GM08714 (cell line): ENCODE data around the gene UGT1A3.

Source experiments
- H3K4me3 ChIP-seq: fragments of 200-500 bp; sonication (Bioruptor generic); 2 replicates; pipeline ENCODE4 v1.5.1; 2014; ENCODE audit warnings: mild to moderate bottlenecking, low read length, inconsistent platforms
- ZNF274 ChIP-seq: IDR thresholded peaks from 2 replicates; pipeline ENCODE4 v1.6.1; 2012; ENCODE audit warnings: mild to moderate bottlenecking, low read depth, low read length

UGT1A3 gene

GRCh38 chr2:233728723-233729301 lies at the start of gene UGT1A3:
Gene UGT1A3 (plus strand): TSS chr2:233729042. CDS start chr2:233729127, 85 bp downstream.
- TF ChIP-seq ZNF274, result no peak
- H3K4me3 ChIP-seq, result no peak within 1 kb of the TSS

- no peak for TF ChIP-seq ZNF274
Observed at GRCh38 chr2:233679196-233679595, 49.6 kb upstream of the UGT1A3 start.

GRCh38 chr2:233680361-233681045 lies 48.3 kb upstream of the UGT1A3 start:
- no peak overlapping the region for H3K4me3 ChIP-seq
- no peak for TF ChIP-seq ZNF274

More at GRCh38 chr2:233679196-233679595, 49.6 kb upstream of the UGT1A3 start:
- no peak overlapping the region for H3K4me3 ChIP-seq

GRCh38 chr2:233681521-233682099 lies 47.2 kb upstream of the UGT1A3 start, which contains the start of gene UGT1A7:
Gene UGT1A7 (plus strand): TSS chr2:233681901. CDS start chr2:233681938, 37 bp downstream.
- TF ChIP-seq ZNF274, result no peak
- H3K4me3 ChIP-seq, result no peak within 1 kb of the TSS

GRCh38 chr2:233684640-233685039 lies 44.2 kb upstream of the UGT1A3 start:
- TF ChIP-seq ZNF274, result no peak
- no peak overlapping the region for H3K4me3 ChIP-seq

GRCh38 chr2:233686928-233687327 lies 41.9 kb upstream of the UGT1A3 start:
- no peak overlapping the region for H3K4me3 ChIP-seq
- no peak for TF ChIP-seq ZNF274

GRCh38 chr2:233688341-233688740 lies 40.5 kb upstream of the UGT1A3 start:
- TF ChIP-seq ZNF274, result no peak
- no peak overlapping the region for H3K4me3 ChIP-seq

- TF ChIP-seq ZNF274, result no peak
- no peak overlapping the region for H3K4me3 ChIP-seq
Observed at GRCh38 chr2:233689031-233689430, 39.8 kb upstream of the UGT1A3 start.

GRCh38 chr2:233689501-233689900 lies 39.3 kb upstream of the UGT1A3 start:
- H3K4me3 ChIP-seq, result no peak overlapping the region
- no peak for TF ChIP-seq ZNF274

- TF ChIP-seq ZNF274, result no peak
- H3K4me3 ChIP-seq, result no peak overlapping the region
Observed at GRCh38 chr2:233690444-233690843, 38.4 kb upstream of the UGT1A3 start.

- TF ChIP-seq ZNF274, result no peak
Observed at GRCh38 chr2:233691443-233692433, 37.1 kb upstream of the UGT1A3 start.

GRCh38 chr2:233692648-233693047 lies 36.2 kb upstream of the UGT1A3 start, which contains the start of gene UGT1A6:
Gene UGT1A6 (plus strand): TSS chr2:233692890. CDS start chr2:233693005, 115 bp downstream.
- TF ChIP-seq ZNF274, result no peak
- no peak within 1 kb of the TSS for H3K4me3 ChIP-seq

More at GRCh38 chr2:233691443-233692433, 37.1 kb upstream of the UGT1A3 start:
- H3K4me3 ChIP-seq, result no peak overlapping the region

- no peak overlapping the region for H3K4me3 ChIP-seq
- no peak for TF ChIP-seq ZNF274
Observed at GRCh38 chr2:233693963-233694362, 34.9 kb upstream of the UGT1A3 start.

GRCh38 chr2:233698740-233699139 lies 30.1 kb upstream of the UGT1A3 start:
- TF ChIP-seq ZNF274, result no peak
- no peak overlapping the region for H3K4me3 ChIP-seq
